H9 (cell line): Measurements from ENCODE around the gene HECTD2. TPM values are rescaled to one million over a fixed set of nuclear protein-coding genes. Genes with fewer than 3 reads are reported as not detected.

ENCODE experiments used
- DNase-seq: peaks from one replicate; pipeline ENCODE4 v3.0.0-alpha.2; 2017
- H2AFZ ChIP-seq: one replicate; pipeline ENCODE4 v1.6.1; 2013; ENCODE audit warnings: mild to moderate bottlenecking, low read length, control low read depth, moderate library complexity
- H2AK5ac ChIP-seq: 2 replicates; pipeline ENCODE4 v1.6.1; 2013; ENCODE audit warnings: low read length, control low read depth, mixed read lengths; ENCODE audit not compliant: insufficient read length
- H2BK120ac ChIP-seq: one replicate; pipeline ENCODE4 v1.6.1; 2013; ENCODE audit warnings: low read depth, mild to moderate bottlenecking, low read length, control low read depth, inconsistent platforms; ENCODE audit not compliant: poor library complexity, severe bottlenecking
- H2BK12ac ChIP-seq: 2 replicates; pipeline ENCODE4 v1.6.1; 2013; ENCODE audit warnings: low read length, control low read depth, mixed read lengths, low read depth; ENCODE audit not compliant: insufficient read length
- H2BK15ac ChIP-seq: 2 replicates; pipeline ENCODE4 v1.6.1; 2013; ENCODE audit warnings: low read depth, low read length, control low read depth
- H2BK20ac ChIP-seq: one replicate; pipeline ENCODE4 v1.6.1; 2013; ENCODE audit warnings: low read depth, mild to moderate bottlenecking, low read length, control low read depth, inconsistent platforms; ENCODE audit not compliant: poor library complexity, severe bottlenecking
- H2BK5ac ChIP-seq: 2 replicates; pipeline ENCODE4 v1.6.1; 2013; ENCODE audit warnings: low read length, control low read depth, mixed read lengths; ENCODE audit not compliant: insufficient read length
- H3K14ac ChIP-seq: 2 replicates; pipeline ENCODE4 v1.6.1; 2013; ENCODE audit warnings: low read length, control low read depth; ENCODE audit not compliant: insufficient read depth
- H3K18ac ChIP-seq: 2 replicates; pipeline ENCODE4 v1.6.1; 2013; ENCODE audit warnings: low read depth, mild to moderate bottlenecking, mixed read lengths, low read length, control low read depth; ENCODE audit not compliant: insufficient read length
- H3K23ac ChIP-seq: 2 replicates; pipeline ENCODE4 v1.6.1; 2013; ENCODE audit warnings: low read length, control low read depth, mixed read lengths, low read depth; ENCODE audit not compliant: insufficient read length
- H3K23me2 ChIP-seq: 2 replicates; pipeline ENCODE4 v1.6.1; 2013; ENCODE audit warnings: low read depth, mild to moderate bottlenecking, mixed read lengths, low read length, control low read depth; ENCODE audit not compliant: insufficient read length, poor library complexity, severe bottlenecking
- H3K27ac ChIP-seq: 2 replicates; pipeline ENCODE4 v1.5.1; 2013; ENCODE audit warnings: low read length, control low read depth, mixed read lengths, low read depth; ENCODE audit not compliant: insufficient read length
- H3K27me3 ChIP-seq: 2 replicates; pipeline ENCODE4 v1.6.1; 2013; ENCODE audit warnings: low read length, control low read depth, inconsistent platforms; ENCODE audit not compliant: insufficient read depth
- H3K4ac ChIP-seq: 2 replicates; pipeline ENCODE4 v1.6.1; 2013; ENCODE audit warnings: low read depth, mild to moderate bottlenecking, control low read depth, inconsistent platforms, low read length, moderate library complexity
- H3K4me1 ChIP-seq: 2 replicates; pipeline ENCODE4 v1.6.1; 2013; ENCODE audit warnings: low read length, control low read depth, inconsistent platforms; ENCODE audit not compliant: insufficient read depth
- H3K4me2 ChIP-seq: 2 replicates; pipeline ENCODE4 v1.6.1; 2013; ENCODE audit warnings: low read length, control low read depth, mixed read lengths; ENCODE audit not compliant: insufficient read length, insufficient read depth
- H3K56ac ChIP-seq: 2 replicates; pipeline ENCODE4 v1.6.1; 2013; ENCODE audit warnings: low read depth, mild to moderate bottlenecking, mixed read lengths, low read length, control low read depth; ENCODE audit not compliant: insufficient read length
- H3K79me1 ChIP-seq: 2 replicates; pipeline ENCODE4 v1.6.1; 2013; ENCODE audit warnings: low read depth, mild to moderate bottlenecking, moderate library complexity, low read length, control low read depth, inconsistent platforms; ENCODE audit not compliant: insufficient read depth, poor library complexity, severe bottlenecking
- H3K79me2 ChIP-seq: 2 replicates; pipeline ENCODE4 v1.6.1; 2013; ENCODE audit warnings: low read length, control low read depth, inconsistent platforms; ENCODE audit not compliant: insufficient read depth
- H3K9ac ChIP-seq: 2 replicates; pipeline ENCODE4 v1.6.1; 2013; ENCODE audit warnings: low read length, control low read depth, mixed read lengths; ENCODE audit not compliant: insufficient read length; ENCODE audit errors: extremely low read depth
- H3K9me3 ChIP-seq: one replicate; pipeline ENCODE4 v1.6.1; 2013; ENCODE audit warnings: low read depth, low read length, inconsistent platforms; ENCODE audit not compliant: control insufficient read depth
- H3T11ph ChIP-seq: one replicate; pipeline ENCODE4 v1.6.1; 2013; ENCODE audit warnings: mild to moderate bottlenecking, low read length, control low read depth, inconsistent platforms
- H4K20me1 ChIP-seq: one replicate; pipeline ENCODE4 v1.6.1; 2013; ENCODE audit not compliant: control insufficient read depth, insufficient read length, insufficient read depth
- H4K5ac ChIP-seq: 2 replicates; pipeline ENCODE4 v1.6.1; 2013; ENCODE audit warnings: low read depth, mild to moderate bottlenecking, mixed read lengths, low read length, control low read depth; ENCODE audit not compliant: insufficient read length
- H4K8ac ChIP-seq: replicated peaks from 2 replicates; pipeline ENCODE4 v1.6.1; 2013; ENCODE audit warnings: low read length, control low read depth, mixed read lengths, low read depth; ENCODE audit not compliant: insufficient read length
- H4K91ac ChIP-seq: 2 replicates; pipeline ENCODE4 v1.6.1; 2013; ENCODE audit warnings: low read depth, mild to moderate bottlenecking, moderate library complexity, mixed read lengths, low read length, control low read depth; ENCODE audit not compliant: insufficient read length
- H3K27ac Mint-ChIP-seq, 3 experiments: 2 replicates in 2 of 3; 3 replicates in 1 of 3; pipeline ENCODE4 v1.8.0; 2020 to 2021; ENCODE audit warnings: mixed read lengths in 3 of 3, mild to moderate bottlenecking in 1 of 3, moderate library complexity in 1 of 3
- H3K27me3 Mint-ChIP-seq: 2 replicates; pipeline ENCODE4 v1.8.0; 2021; ENCODE audit warnings: low read depth, mild to moderate bottlenecking, moderate library complexity, mixed read lengths
- H3K36me3 Mint-ChIP-seq, 3 experiments: 2 replicates in 2 of 3; 3 replicates in 1 of 3; pipeline ENCODE4 v1.8.0; 2020 to 2021; ENCODE audit warnings: low read depth in 3 of 3, mixed read lengths in 3 of 3; ENCODE audit not compliant: insufficient read depth in 1 of 3
- H3K4me1 Mint-ChIP-seq, 2 experiments: 2 replicates each; pipeline ENCODE4 v1.8.0; 2020; ENCODE audit warnings: mixed read lengths in 2 of 2
- H3K4me3 Mint-ChIP-seq, 2 experiments: 2 replicates in 1 of 2; 3 replicates in 1 of 2; pipeline ENCODE4 v1.8.0; 2020 to 2021; ENCODE audit warnings: mild to moderate bottlenecking in 2 of 2, mixed read lengths in 2 of 2, moderate library complexity in 1 of 2
- H3K9me3 Mint-ChIP-seq, 2 experiments: 2 replicates in 1 of 2; 3 replicates in 1 of 2; pipeline ENCODE4 v1.8.0; 2020; ENCODE audit warnings: mild to moderate bottlenecking in 2 of 2, mixed read lengths in 2 of 2, moderate library complexity in 1 of 2
- CTCF ChIP-seq: fragments of 200-600 bp; sonication (generic); conservative IDR thresholded peaks from 3 replicates; pipeline ENCODE4 v1.8.0; 2021; ENCODE audit warnings: antibody characterized with exemption, mild to moderate bottlenecking
- WGBS: extraction: QIAGEN DNeasy Blood & Tissue Kit; methylation state at CpG from one replicate; pipeline ENCODE4 v1.1.7; 2013; ENCODE audit warnings: missing lambda C conversion rate, low lambda C conversion rate, mixed read lengths; ENCODE audit not compliant: insufficient read length; ENCODE audit errors: extremely low coverage; 5-methylcytosine and 5-hydroxymethylcytosine counted together
- total RNA-seq: library from RNA; stranded (reverse); gene quantifications from 2 replicates; pipeline ENCODE4 v1.2.1, GENCODE V29; 2021

Gene HECTD2
- total RNA-seq, 1 experiment from 2014 or later: 13.4 TPM

DNA sequence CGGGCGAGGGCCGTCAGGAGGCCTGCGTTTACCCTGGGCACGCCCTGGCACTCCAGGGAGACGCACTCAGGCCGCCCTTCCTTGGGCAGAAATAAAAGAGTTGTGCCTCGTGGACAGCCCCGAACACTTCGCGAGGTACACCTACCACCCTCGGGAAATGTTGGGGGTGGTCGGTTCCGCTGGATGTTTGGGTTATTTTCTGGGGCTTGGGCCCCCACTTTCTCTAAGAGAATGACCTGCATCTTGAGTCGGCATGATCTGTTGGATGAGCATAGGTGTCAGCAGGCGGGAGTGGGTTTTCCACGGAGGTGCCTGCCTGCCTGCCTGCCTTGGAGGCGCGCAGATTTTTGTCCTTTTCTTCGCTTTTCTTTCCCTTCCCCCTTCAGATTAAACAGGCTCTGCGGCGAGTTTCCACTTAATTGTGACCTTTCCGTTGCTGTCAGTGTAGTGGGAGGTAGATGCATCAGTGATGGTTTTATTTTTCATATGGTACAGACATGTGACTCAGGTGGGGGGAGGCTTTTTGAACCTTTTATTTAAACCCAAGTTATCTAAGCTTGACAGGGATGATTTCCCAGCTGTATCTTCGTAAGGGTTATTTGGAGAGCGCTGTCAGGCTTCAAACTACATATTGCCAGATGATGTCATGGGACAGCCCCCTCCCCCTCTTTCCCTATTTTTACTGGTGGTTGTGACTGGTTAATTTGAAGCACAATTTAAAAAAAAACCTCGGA lies 661 bp downstream of the HECTD2 start:
- Mint-ChIP-seq H3K27me3 (no peaks in the 10 kb centered on the region), H3K4me1 (peaks cover 35 to 39% of the 10 kb centered on the region in 2 experiments), H3K9me3 (no peaks in the 10 kb centered on the region), H3K4me3 (peak overlapping the region; percentile 82 to 92), H3K27ac (no peak overlapping the region; a peak in 1 of 7 replicates), H3K36me3 (no peaks in the 10 kb centered on the region)
- Histone ChIP-seq H3K14ac (no peak overlapping the region), H3K27ac (no peak overlapping the region), H3K27me3 (no peaks in the 10 kb centered on the region), H3K18ac (no peak overlapping the region), H2AK5ac (no peak overlapping the region), H2BK12ac (no peak overlapping the region), H4K8ac (no peak overlapping the region), H4K91ac (no peak overlapping the region), H2BK20ac (no peak overlapping the region), H3K56ac (no peak overlapping the region), H2BK5ac (no peak overlapping the region), H3K23ac (no peak overlapping the region), H2AFZ (no peak overlapping the region), H3K23me2 (peaks cover 6% of the 10 kb centered on the region), H4K20me1 (no peaks in the 10 kb centered on the region), H2BK15ac (no peak overlapping the region), H3T11ph (no peak overlapping the region), H4K5ac (no peak overlapping the region), H3K4me1 (no peaks in the 10 kb centered on the region), H3K9ac (peak overlapping the region; percentile 20), H3K79me1 (no peaks in the 10 kb centered on the region), H3K4ac (no peak overlapping the region), H3K79me2 (no peaks in the 10 kb centered on the region), H3K4me2 (peak overlapping the region; percentile 85), H3K9me3 (no peaks in the 10 kb centered on the region), H2BK120ac (no peak overlapping the region)
- WGBS: no CpG with 5 or more reads among the region's 26 CpGs
- TF ChIP-seq CTCF: no peak
- DNase-seq: no peak
